ENCODE results near the gene BZW1.

- TF ChIP-seq POLR2A (IDR thresholded peaks at IDR 0.05; ENCODE audit: low read depth, low read length) (no peak; the same call in 1 of the 2 replicates), USF2 (IDR thresholded peaks at IDR 0.05; ENCODE audit: low read depth, low read length) (no peak)
These were observed 745 bp upstream of the BZW1 start for GRCh38 chr2:200810998-200811332.
